ENCODE measurements around the gene TNFRSF8. TPM values are rescaled to one million over a fixed set of nuclear protein-coding genes. Genes with fewer than 3 reads are reported as not detected.

Gene TNFRSF8
- total and polyA plus RNA-seq, 2 experiments from 2014 or later = not detected

DNA sequence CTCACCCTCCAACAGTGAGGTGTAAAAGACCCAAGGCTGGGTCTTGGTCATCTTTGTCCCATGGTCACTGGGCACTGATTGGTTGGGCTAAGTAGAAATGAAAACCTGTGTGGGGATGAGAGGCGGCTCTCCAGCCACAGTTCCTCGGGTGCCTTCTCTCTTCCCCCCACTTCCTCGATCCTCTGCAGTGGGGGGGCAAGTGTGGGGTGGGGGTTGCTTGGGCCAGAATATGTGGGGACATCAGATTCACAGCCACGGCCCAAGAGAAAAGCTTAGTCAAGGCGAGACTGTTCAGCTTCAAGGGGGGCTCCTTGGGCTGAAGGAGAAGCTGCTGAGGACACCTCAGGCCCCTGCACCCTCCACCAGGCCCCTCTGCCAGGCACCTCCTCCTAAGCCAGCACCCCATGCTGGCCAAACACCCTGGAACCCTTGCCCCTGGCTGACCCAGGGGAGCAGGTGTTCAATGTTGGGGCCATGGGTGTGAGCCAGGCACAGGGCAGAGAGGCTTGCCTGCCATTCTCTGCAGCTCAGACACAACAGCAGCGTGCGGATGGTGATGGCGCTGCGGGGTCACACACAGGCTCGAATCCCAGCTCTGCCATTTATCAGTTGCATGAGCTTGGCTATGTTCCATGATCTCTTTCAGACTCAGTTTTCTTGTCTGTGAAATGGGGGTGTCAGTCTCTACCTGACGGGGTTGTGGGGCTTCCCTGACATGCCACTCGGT lies 82.7 kb downstream of the TNFRSF8 start:
- no peaks in the 10 kb centered on the region for H3K27me3 ChIP-seq
- H2AFZ ChIP-seq = no peak overlapping the region
- no peak overlapping the region for H3K4me3 ChIP-seq
- no peak for TF ChIP-seq EZH2phosphoT487 (IDR thresholded peaks at IDR 0.05; ENCODE audit: low read depth, severe bottlenecking, unreplicated experiment)
- TF ChIP-seq, protein P1, sequence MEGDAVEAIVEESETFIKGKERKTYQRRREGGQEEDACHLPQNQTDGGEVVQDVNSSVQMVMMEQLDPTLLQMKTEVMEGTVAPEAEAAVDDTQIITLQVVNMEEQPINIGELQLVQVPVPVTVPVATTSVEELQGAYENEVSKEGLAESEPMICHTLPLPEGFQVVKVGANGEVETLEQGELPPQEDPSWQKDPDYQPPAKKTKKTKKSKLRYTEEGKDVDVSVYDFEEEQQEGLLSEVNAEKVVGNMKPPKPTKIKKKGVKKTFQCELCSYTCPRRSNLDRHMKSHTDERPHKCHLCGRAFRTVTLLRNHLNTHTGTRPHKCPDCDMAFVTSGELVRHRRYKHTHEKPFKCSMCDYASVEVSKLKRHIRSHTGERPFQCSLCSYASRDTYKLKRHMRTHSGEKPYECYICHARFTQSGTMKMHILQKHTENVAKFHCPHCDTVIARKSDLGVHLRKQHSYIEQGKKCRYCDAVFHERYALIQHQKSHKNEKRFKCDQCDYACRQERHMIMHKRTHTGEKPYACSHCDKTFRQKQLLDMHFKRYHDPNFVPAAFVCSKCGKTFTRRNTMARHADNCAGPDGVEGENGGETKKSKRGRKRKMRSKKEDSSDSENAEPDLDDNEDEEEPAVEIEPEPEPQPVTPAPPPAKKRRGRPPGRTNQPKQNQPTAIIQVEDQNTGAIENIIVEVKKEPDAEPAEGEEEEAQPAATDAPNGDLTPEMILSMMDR (IDR thresholded peaks at IDR 0.05; ENCODE audit: poor library complexity) = no peak
- no peak for TF ChIP-seq EZH2 (IDR thresholded peaks at IDR 0.05; ENCODE audit: borderline replicate concordance)
- no peaks in the 10 kb centered on the region for H4K20me1 ChIP-seq (ENCODE audit: insufficient read depth, poor library complexity, severe bottlenecking)
- H3K4me2 ChIP-seq = no peak overlapping the region
- 91% methylated on average over 12 of the region's 12 CpGs for WGBS (ENCODE audit: low lambda C conversion rate, missing lambda C conversion rate)
- no peaks in the 10 kb centered on the region for H3K9me3 ChIP-seq (ENCODE audit: low read depth)
- H3K79me2 ChIP-seq = no peaks in the 10 kb centered on the region
- peaks cover 31% of the 10 kb centered on the region for H3K4me1 ChIP-seq (ENCODE audit: insufficient read depth)
- no peaks in the 10 kb centered on the region for H3K9me2 ChIP-seq (replicated peaks; ENCODE audit: insufficient read depth)
- DNase-seq (ENCODE audit: low spot score) = no peak
- no peak overlapping the region for H3K27ac ChIP-seq
- H3K36me3 ChIP-seq (replicated peaks; ENCODE audit: insufficient read depth, low read depth) = no peaks in the 10 kb centered on the region

DNA sequence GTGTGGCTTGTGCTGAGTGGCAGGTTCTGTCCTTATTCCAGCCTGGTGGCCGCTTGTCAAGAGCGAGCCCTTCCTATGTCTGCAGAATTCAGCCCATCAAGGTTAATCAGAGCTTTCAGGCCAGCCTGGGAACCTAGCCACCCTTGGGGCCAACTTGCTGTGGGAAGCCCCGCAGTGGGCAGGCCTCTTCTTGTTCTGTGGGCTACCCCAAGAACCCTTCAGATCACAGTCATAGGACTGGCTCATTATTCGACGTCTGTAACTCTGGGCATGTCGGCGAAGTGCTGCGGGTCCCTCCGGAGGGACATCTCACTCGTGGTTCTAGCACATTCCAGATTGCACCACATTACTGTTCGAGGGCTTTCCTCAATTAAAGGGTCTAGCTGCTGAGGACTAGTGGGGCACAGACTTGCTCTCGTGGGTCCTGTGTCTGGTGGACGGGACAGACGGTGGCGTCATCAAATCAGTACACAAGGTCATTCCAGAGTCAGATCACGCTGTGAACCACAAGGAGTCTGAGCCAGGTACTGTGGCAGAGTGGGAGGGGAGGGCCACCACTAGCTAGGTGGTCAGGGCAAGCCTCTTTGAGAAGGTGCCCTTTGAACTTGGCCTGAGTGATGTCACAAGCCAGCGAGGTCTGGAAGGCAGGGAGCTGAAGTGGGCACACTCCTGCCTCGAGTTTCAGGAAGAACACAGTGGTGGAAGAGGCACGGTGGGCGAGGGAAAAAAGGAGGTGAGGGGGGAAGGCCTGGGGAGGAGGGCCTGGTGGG lies 83.4 kb downstream of the TNFRSF8 start:
- Histone ChIP-seq H3K4me2 (no peak overlapping the region), H4K20me1 (ENCODE audit: insufficient read depth, poor library complexity, severe bottlenecking) (no peaks in the 10 kb centered on the region), H3K27me3 (no peaks in the 10 kb centered on the region), H3K4me3 (no peak overlapping the region), H3K79me2 (no peaks in the 10 kb centered on the region), H3K36me3 (replicated peaks; ENCODE audit: insufficient read depth, low read depth) (no peaks in the 10 kb centered on the region), H2AFZ (no peak overlapping the region), H3K9me3 (ENCODE audit: low read depth) (no peaks in the 10 kb centered on the region), H3K27ac (peak overlapping the region; percentile 86), H3K9me2 (replicated peaks; ENCODE audit: insufficient read depth) (no peaks in the 10 kb centered on the region), H3K4me1 (ENCODE audit: insufficient read depth) (peaks cover 28% of the 10 kb centered on the region)
- TF ChIP-seq, protein P1 (IDR thresholded peaks at IDR 0.05; ENCODE audit: poor library complexity) = no peak
- TF ChIP-seq EZH2phosphoT487 (IDR thresholded peaks at IDR 0.05; ENCODE audit: low read depth, severe bottlenecking, unreplicated experiment) (no peak), EZH2 (IDR thresholded peaks at IDR 0.05; ENCODE audit: borderline replicate concordance) (no peak)
- no peak for DNase-seq (ENCODE audit: low spot score)
- WGBS (ENCODE audit: low lambda C conversion rate, missing lambda C conversion rate) = 84% methylated on average over 20 of the region's 20 CpGs

DNA sequence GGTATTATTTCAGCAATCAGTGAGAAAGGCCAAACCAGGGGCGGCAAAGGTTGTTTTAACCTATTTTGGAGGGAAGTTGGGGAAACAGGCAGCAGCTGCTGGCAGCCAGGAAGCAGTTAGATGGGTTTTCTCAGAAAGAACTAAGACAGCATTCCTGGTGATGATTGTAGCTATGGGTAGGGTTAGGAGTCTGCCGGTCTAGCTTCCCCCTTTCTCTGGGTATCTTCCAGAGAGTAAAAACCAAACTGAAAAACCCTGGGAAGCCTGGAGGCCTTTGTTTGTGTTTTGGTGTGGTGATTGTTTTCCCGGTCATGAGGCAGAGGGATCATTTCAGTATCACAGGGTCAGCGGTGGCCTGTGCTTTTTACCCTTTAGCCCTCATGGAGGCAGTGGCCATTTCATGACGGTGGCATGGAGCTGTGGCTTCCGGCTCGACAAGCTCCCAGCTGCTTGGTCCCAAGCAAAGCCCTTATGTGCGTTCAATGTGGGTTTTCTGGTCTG lies 84.1 kb downstream of the TNFRSF8 start:
- WGBS (ENCODE audit: low lambda C conversion rate, missing lambda C conversion rate) = 77% methylated on average over 8 of the region's 8 CpGs
- H3K36me3 ChIP-seq (replicated peaks; ENCODE audit: insufficient read depth, low read depth) = no peaks in the 10 kb centered on the region
- H3K9me3 ChIP-seq (ENCODE audit: low read depth) = no peaks in the 10 kb centered on the region
- no peaks in the 10 kb centered on the region for H3K79me2 ChIP-seq
- no peak overlapping the region for H2AFZ ChIP-seq
- TF ChIP-seq, protein P1 (IDR thresholded peaks at IDR 0.05; ENCODE audit: poor library complexity) = no peak
- TF ChIP-seq EZH2 (IDR thresholded peaks at IDR 0.05; ENCODE audit: borderline replicate concordance) = no peak
- H3K27ac ChIP-seq = peak overlapping the region; percentile 86
- no peak overlapping the region for H3K4me2 ChIP-seq
- H3K27me3 ChIP-seq = no peaks in the 10 kb centered on the region
- DNase-seq (ENCODE audit: low spot score) = no peak
- no peaks in the 10 kb centered on the region for H4K20me1 ChIP-seq (ENCODE audit: insufficient read depth, poor library complexity, severe bottlenecking)
- H3K4me1 ChIP-seq (ENCODE audit: insufficient read depth) = peaks cover 28% of the 10 kb centered on the region
- H3K9me2 ChIP-seq (replicated peaks; ENCODE audit: insufficient read depth) = no peaks in the 10 kb centered on the region
- no peak overlapping the region for H3K4me3 ChIP-seq

Data from hepatocyte (in vitro differentiated cells).